ENCODE data around the gene TNS3.

Gene TNS3

GRCh38 chr7:47518827-47519226, 63.1 kb downstream of the TNS3 start:
- FAIRE-seq: no peak

GRCh38 chr7:47517821-47518480, 64.0 kb downstream of the TNS3 start:
- FAIRE-seq: no peak

- FAIRE-seq: no peak
These were observed 64.8 kb downstream of the TNS3 start for GRCh38 chr7:47516985-47517600.

- no peak for FAIRE-seq
These were observed 65.5 kb downstream of the TNS3 start for GRCh38 chr7:47516386-47516785.

GRCh38 chr7:47515305-47515834, 66.5 kb downstream of the TNS3 start:
- FAIRE-seq: no peak

- FAIRE-seq: no peak
These were observed 67.1 kb downstream of the TNS3 start for GRCh38 chr7:47514818-47515217.

GRCh38 chr7:47514367-47514766, 67.5 kb downstream of the TNS3 start:
- FAIRE-seq: no peak

GRCh38 chr7:47513741-47514241, 68.1 kb downstream of the TNS3 start:
- no peak for FAIRE-seq

- no peak for FAIRE-seq
These were observed 69.3 kb downstream of the TNS3 start for GRCh38 chr7:47512481-47513176.

GRCh38 chr7:47511699-47512370, 70.1 kb downstream of the TNS3 start:
- no peak for FAIRE-seq

- FAIRE-seq: no peak
These were observed 71.1 kb downstream of the TNS3 start for GRCh38 chr7:47510786-47511185.

- FAIRE-seq: no peak
These were observed 71.7 kb downstream of the TNS3 start for GRCh38 chr7:47510192-47510591.

- no peak for FAIRE-seq
These were observed 72.3 kb downstream of the TNS3 start for GRCh38 chr7:47509571-47509970.

- no peak for FAIRE-seq
These were observed 73.2 kb downstream of the TNS3 start for GRCh38 chr7:47508389-47509380.

GRCh38 chr7:47507522-47507921, 74.4 kb downstream of the TNS3 start:
- FAIRE-seq: no peak

- no peak for FAIRE-seq
These were observed 75.2 kb downstream of the TNS3 start for GRCh38 chr7:47506382-47507339.

GRCh38 chr7:47505312-47506007, 76.5 kb downstream of the TNS3 start:
- no peak for FAIRE-seq

- no peak for FAIRE-seq
These were observed 77.2 kb downstream of the TNS3 start for GRCh38 chr7:47504551-47505311.

GRCh38 chr7:47503281-47503680, 78.6 kb downstream of the TNS3 start:
- no peak for FAIRE-seq

Measured in A204.1 (cell line).